ENCODE results near the gene ARL2BP. TPM values are rescaled to one million over a fixed set of nuclear protein-coding genes. Genes with fewer than 3 reads are reported as not detected.

Gene ARL2BP
- total RNA-seq (2016; rRNA removed; fragmentation: Illumina TruSeq; extraction: Trizol) (67.6 and 97.1 TPM in 2 replicates), polyA plus RNA-seq (2011; rRNA removed) (50.8 and 64.3 TPM in 2 replicates), polyA minus RNA-seq (2011; rRNA and poly(A)+ RNA removed; ENCODE audit: low replicate concordance) (31.4 and 38.5 TPM in 2 replicates), Bru-seq, nascent RNA (percentile 81 among the genes with signal in this experiment), BruChase-seq, experiment 1, labeled RNA remaining after a 6-hour chase (percentile 96 among the genes with signal in this experiment), BruChase-seq, experiment 2, labeled RNA remaining after a 2-hour chase (percentile 90 among the genes with signal in this experiment)
- 43.5 and 44.1 TPM in 2 replicates for total RNA-seq (2016; cell fraction: cytosol; rRNA removed; fragmentation: Illumina TruSeq; extraction: Trizol; ENCODE audit: low read depth)
- total RNA-seq (2016; cell fraction: insoluble cytoplasmic fraction; rRNA removed; fragmentation: Illumina TruSeq; extraction: Trizol) = 66.0 and 92.7 TPM in 2 replicates
- total RNA-seq (2016; cell fraction: membrane; rRNA removed; fragmentation: Illumina TruSeq; extraction: Trizol) = 109 and 111 TPM in 2 replicates
- 24.1 and 29.7 TPM in 2 replicates for total RNA-seq (2016; cell fraction: nucleus; rRNA removed; fragmentation: Illumina TruSeq; extraction: Trizol)
- polyA plus RNA-seq (2011; cell fraction: cytosol; rRNA removed) = 39.2 and 54.5 TPM in 2 replicates
- polyA plus RNA-seq (2011; cell fraction: nucleus; rRNA removed) = 13.9 and 16.0 TPM in 2 replicates
- 30.2 and 34.8 TPM in 2 replicates for polyA plus RNA-seq (2012)
- polyA plus RNA-seq (2016; cell fraction: cytosol; fragmentation: Illumina TruSeq; extraction: Trizol; ENCODE audit: low read depth) = 58.2 and 66.9 TPM in 2 replicates
- polyA plus RNA-seq (2016; cell fraction: insoluble cytoplasmic fraction; fragmentation: Illumina TruSeq; extraction: Trizol; ENCODE audit: low read depth) = 110 and 111 TPM in 2 replicates
- 110 and 116 TPM in 2 replicates for polyA plus RNA-seq (2016; cell fraction: membrane; fragmentation: Illumina TruSeq; extraction: Trizol; ENCODE audit: low read depth)
- polyA plus RNA-seq (2016; cell fraction: nucleus; fragmentation: Illumina TruSeq; extraction: Trizol; ENCODE audit: insufficient read depth, low read depth) = 41.6 and 42.0 TPM in 2 replicates
- polyA minus RNA-seq (2011; cell fraction: cytosol; rRNA and poly(A)+ RNA removed) = 29.3 and 33.2 TPM in 2 replicates
- 14.2 and 21.6 TPM in 2 replicates for polyA minus RNA-seq (2011; cell fraction: nucleus; rRNA and poly(A)+ RNA removed)
- long read RNA-seq, experiment 1, transcript ARL2BP-201 (6 exons, 2,130 nt) = major isoform, 51 of 69 reads
- long read RNA-seq, experiment 1, partial matches to known transcripts = 11 of 69 reads
- long read RNA-seq, experiment 1, other reads (novel, unspliced or antisense) = 6 of 69 reads
- long read RNA-seq, experiment 2, transcript ARL2BP-201 (6 exons, 2,130 nt) = major isoform, 79 of 140 reads
- long read RNA-seq, experiment 2, partial matches to known transcripts = 56 of 140 reads
- long read RNA-seq, experiment 2, other reads (novel, unspliced or antisense) = 5 of 140 reads

DNA sequence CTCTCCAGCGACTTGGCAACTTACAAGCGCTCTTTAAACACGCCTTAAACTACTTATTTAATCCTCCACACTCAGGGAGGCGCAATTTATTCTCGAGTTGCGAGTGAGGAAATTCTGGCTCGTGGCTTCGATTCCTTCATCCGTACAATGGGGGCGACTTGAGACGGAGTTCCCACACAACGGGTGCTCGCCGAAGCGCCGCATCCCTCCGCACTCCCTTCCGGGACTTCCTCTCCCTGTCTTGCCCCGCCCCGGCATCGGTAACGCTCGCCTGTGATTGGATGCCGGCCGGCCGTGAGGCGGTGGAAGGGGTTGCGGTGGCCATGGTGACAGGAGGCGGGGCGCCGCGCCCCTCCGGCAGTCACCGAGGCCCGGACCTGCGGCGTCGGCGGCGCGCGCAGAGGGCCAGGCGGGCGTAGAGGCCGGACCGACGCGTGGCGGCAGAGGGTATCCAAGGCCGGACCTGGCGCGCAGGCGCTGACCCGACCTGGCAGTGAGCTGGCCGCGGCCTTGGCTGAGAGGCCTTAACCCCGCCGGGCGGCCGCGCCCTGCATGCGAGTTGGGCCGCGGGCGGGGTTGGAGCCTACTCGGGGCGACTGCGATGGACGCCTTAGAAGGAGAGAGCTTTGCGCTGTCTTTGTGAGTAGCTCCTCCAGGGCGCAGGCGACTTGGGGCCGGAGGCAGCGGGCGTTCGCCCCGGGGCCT is at the start of gene ARL2BP:
Gene ARL2BP (plus strand): TSS at position 493 of the 705 bp plus-strand sequence. CDS start 109 bp downstream, at position 602.
- under 1% methylated on average over 32 of the region's 77 CpGs for WGBS (ENCODE audit: low lambda C conversion rate)
- H3K4me3 ChIP-seq (replicated peaks in 1 of 3; ENCODE audit: insufficient read depth in 1 of 3, low read depth in 2 of 3, low read length in 3 of 3) = peak within 1 kb of the TSS; percentile 77 to 89 (median 81)
- H3K9ac ChIP-seq (ENCODE audit: insufficient read depth, low read depth, low read length) = peak within 1 kb of the TSS; percentile 92
- BruUV-seq (replicated peaks) = no TSS peak
- no peaks in the 10 kb centered on the region for H3K27me3 ChIP-seq (ENCODE audit: control insufficient read depth in 1 of 2, insufficient read depth in 2 of 2, low read length in 2 of 2)
- peak within 1 kb of the TSS; percentile 93 for H3K4me2 ChIP-seq (ENCODE audit: low read depth, low read length)
- no peaks in the 10 kb centered on the region for H3K9me3 ChIP-seq (ENCODE audit: low read length)
- peak within 1 kb of the TSS; percentile 70 for H2AFZ ChIP-seq (ENCODE audit: low read length)
- H3K79me2 ChIP-seq (ENCODE audit: insufficient read depth, low read length) = peaks cover 7% of the 10 kb centered on the region
- ChIA-PET POLR2A (interaction anchor here (0.7 to 2.5 kb wide), 18 partner anchors 9 to 619 kb away, joined by 3 to 20 read pairs (median 4); partner anchors contain the start of genes CPNE2, CX3CL1, PSME3IP1 and RSPRY1), CTCF (ENCODE audit: low intra/inter-chr PET ratio, low total read pairs) (no interaction called here)
- FAIRE-seq (peak; percentile 39), DNase-seq (ENCODE audit: low spot score) (peak; percentile 96), ATAC-seq (peak; percentile 96)
- H3K4me1 ChIP-seq (ENCODE audit: insufficient read depth, low read length) = peaks cover 40% of the 10 kb centered on the region
- H4K20me1 ChIP-seq (ENCODE audit: insufficient read depth, low read length) = no peaks in the 10 kb centered on the region
- peaks cover 8 to 16% of the 10 kb centered on the region in 2 experiments; a peak in 4 of 5 replicates for H3K36me3 ChIP-seq (replicated peaks in 1 of 2; ENCODE audit: control insufficient read depth in 1 of 2, insufficient read depth in 2 of 2, low read length in 2 of 2)
- intact Hi-C loops (cut with micrococcal nuclease; ENCODE audit: unreplicated experiment) (loop anchor here (1.0 to 2.0 kb wide), 3 partner anchors 35 to 59 kb away; partner anchors contain the start of genes PSME3IP1 and RSPRY1), in situ Hi-C loops (cut with HindIII; ENCODE audit: extremely low pct_ligation_motif_present, low pct_unique_long_range_greater_than_20kb) (no loop called here)
- peak within 1 kb of the TSS; percentile 91 for H3K27ac ChIP-seq (ENCODE audit: extremely low read length, insufficient read depth, low read length)
- TF ChIP-seq AHR (CRISPR knock-in tag; IDR thresholded peaks at IDR 0.05) (peak; percentile 72; the same call in 1 of the 2 replicates), GABPA (IDR thresholded peaks at IDR 0.05; ENCODE audit: low read depth, low read length) (peak; percentile 48), GABPA (CRISPR knock-in tag; IDR thresholded peaks at IDR 0.05; ENCODE audit: low read depth) (peak; percentile 78), EP300 (IDR thresholded peaks at IDR 0.05; ENCODE audit: low read depth in 2 of 2, low read length in 2 of 2) (0 out of 4 replicates have a peak, but pooled peaks of 1 of the 2 experiments have one; percentile 7), EP300 (CRISPR knock-in tag; IDR thresholded peaks at IDR 0.05; ENCODE audit: borderline replicate concordance) (0 out of 2 replicates have a peak, but pooled peaks have one; percentile 51), ZFP90 (CRISPR knock-in tag; IDR thresholded peaks at IDR 0.05; ENCODE audit: borderline replicate concordance) (peak; percentile 64; the same call in 1 of the 2 replicates), ZNF567 (CRISPR knock-in tag; IDR thresholded peaks at IDR 0.05; ENCODE audit: borderline replicate concordance) (peak; percentile 97), ZNF781 (CRISPR knock-in tag; IDR thresholded peaks at IDR 0.05; ENCODE audit: borderline replicate concordance, not compliant biosample characterization) (peak; percentile 60), TBL1XR1 (IDR thresholded peaks at IDR 0.05; ENCODE audit: borderline replicate concordance, low read length, partially characterized antibody) (no peak), DMAP1 (CRISPR knock-in tag; IDR thresholded peaks at IDR 0.05) (peak; percentile 95), HOXA3 (CRISPR knock-in tag; IDR thresholded peaks at IDR 0.05) (peak; percentile 93), ZNF776 (CRISPR knock-in tag; IDR thresholded peaks at IDR 0.05) (peak; percentile 84; the same call in 1 of the 2 replicates), REPIN1 (CRISPR knock-in tag; IDR thresholded peaks at IDR 0.05; ENCODE audit: borderline replicate concordance, low read depth) (peak; percentile 92)
- TF ChIP-seq, protein P1, sequence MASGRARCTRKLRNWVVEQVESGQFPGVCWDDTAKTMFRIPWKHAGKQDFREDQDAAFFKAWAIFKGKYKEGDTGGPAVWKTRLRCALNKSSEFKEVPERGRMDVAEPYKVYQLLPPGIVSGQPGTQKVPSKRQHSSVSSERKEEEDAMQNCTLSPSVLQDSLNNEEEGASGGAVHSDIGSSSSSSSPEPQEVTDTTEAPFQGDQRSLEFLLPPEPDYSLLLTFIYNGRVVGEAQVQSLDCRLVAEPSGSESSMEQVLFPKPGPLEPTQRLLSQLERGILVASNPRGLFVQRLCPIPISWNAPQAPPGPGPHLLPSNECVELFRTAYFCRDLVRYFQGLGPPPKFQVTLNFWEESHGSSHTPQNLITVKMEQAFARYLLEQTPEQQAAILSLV (CRISPR knock-in tag; IDR thresholded peaks at IDR 0.05; ENCODE audit: borderline replicate concordance) = peak; percentile 80; the same call in 1 of the 2 replicates
- TF ChIP-seq, protein P2, sequence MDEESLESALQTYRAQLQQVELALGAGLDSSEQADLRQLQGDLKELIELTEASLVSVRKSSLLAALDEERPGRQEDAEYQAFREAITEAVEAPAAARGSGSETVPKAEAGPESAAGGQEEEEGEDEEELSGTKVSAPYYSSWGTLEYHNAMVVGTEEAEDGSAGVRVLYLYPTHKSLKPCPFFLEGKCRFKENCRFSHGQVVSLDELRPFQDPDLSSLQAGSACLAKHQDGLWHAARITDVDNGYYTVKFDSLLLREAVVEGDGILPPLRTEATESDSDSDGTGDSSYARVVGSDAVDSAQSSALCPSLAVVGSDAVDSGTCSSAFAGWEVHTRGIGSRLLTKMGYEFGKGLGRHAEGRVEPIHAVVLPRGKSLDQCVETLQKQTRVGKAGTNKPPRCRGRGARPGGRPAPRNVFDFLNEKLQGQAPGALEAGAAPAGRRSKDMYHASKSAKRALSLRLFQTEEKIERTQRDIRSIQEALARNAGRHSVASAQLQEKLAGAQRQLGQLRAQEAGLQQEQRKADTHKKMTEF (CRISPR knock-in tag; IDR thresholded peaks at IDR 0.05) = peak; percentile 90
